ENCODE measurements around the gene POLR1A.
A peak's percentile ranks its signal among the peaks of the same experiment; 100 is the strongest.

Gene POLR1A

DNA sequence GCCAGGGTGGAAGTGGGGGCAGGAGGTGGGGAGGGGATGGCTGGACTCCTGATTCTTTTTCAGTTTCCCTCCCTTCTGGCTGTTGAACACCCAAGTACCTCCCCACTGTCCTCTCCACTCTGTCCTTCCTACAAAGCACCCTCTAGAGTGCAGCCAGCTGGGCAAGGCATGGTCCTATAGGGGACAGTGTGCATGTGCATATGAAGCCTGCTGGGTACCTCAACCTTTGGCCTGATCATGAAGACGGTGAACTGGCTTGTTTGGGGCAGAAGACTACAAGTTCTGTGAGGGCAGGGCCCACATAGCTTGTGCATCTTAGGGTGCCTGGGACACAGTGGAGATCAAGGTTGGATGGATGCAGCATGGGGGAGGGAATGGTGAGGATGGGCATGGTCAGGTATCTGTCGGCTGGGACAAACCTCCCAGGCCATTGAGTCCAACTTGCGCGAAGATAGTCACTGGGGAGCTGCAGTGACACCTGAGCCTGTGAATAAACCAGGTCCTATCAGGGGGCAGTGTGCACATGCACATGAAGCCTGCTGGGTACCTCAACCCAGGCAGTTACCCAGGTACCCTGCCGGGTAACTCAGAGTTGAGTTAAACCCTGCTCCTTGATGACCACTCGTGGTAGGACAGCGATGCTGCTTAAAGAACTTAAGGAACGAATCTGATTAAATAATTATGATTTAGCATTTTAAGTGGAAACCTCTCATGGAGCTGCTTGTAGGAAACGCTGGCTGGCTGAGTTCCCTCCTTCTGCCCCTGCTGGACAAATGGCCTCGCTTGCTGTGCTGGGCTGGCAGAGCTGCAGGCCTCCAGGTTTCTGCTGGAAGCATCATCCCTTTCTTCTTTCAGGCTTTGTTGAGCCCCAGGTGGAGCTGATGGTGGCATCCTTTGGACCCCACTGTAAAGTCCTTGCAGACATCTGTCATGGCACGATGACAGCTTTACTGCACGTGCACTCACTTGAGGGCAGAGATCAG lies 84.0 kb downstream of the POLR1A start:
- DNase-seq = no peak

DNA sequence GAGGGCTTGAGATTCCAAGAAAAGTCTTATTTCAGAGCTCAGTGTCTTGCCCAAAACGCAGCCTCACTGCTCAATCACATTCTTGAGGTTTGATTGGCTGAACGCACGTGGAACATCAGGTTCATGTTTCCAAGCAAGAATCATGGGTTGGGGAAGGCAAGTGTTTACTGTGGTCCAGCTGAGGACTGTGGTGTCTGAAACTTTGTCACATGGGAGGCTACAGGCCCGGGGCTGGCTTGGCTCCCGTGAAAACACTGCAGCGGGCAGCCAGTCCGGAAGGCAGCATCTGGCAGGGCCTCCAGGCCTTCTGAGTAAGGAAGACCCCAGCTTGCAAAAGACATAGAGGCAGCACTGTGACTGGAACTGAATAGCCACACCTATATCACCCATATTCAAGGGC lies 84.7 kb downstream of the POLR1A start:
- no peak for DNase-seq

DNA sequence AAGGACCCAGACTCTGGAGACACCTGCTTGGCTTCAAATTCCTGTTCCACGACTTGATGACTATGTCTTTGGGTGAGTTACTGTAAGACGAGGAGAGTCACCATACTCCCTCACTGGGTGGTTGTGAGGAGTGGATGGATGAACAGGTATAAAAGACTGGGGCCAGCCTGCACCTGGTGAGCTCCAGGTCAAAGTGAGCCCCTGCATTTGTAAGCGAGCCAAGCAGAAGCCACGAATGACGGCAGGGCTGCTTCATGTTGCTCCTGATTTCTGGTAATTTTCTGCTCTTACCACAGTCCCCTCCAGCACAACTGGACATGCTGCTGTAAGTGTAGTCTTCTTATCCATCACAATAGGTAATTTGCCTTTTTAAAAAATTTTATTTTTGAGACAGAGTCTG lies 86.6 kb downstream of the POLR1A start:
- DNase-seq = no peak

DNA sequence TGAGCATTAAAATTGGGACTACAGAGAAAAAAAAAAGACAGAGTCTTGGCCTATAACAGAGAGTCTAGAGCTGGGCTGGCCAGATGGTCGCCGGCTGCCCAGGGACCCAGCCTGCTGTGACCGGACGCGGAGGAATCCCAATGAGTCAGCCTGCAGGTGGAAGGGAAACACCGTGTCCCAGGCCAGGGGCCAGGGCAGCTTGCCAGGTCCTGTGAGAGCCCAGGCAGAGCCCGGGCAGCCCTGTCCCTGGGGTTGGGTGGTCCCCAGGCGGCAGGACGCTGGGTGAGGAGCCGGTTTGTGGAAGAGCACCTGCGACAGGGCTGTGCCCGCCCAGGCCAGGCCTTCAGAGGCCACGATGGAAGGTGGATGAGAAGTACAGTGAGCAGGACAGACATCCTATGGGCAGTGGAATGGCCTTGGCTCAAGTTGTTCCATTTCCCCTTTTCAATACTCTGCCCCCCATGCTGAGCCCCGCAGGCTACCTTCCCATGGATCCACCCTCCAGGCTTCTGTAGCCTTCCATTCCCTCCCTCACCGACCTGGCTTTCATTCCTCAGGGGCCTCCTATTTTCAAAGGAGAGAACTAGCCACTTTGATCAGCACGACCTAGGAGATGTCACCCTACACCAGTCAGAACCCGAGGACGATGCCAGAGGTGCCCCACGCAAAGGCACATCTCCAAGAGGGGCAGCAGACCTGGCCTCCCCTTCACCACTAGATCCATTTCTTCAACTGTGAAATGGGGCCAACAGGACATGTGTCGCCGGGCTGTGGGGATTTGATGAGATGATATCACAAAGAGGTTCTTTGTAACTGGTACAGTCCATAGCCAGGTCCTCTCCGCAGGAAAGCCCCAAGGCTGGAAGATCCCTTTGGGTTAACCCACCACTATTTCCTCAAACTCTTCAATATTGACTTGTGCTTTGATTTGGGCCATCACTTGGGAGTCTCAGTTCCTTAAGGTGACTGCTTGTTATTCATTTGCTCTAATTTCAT lies 87.5 kb downstream of the POLR1A start:
- no peak for DNase-seq

DNA sequence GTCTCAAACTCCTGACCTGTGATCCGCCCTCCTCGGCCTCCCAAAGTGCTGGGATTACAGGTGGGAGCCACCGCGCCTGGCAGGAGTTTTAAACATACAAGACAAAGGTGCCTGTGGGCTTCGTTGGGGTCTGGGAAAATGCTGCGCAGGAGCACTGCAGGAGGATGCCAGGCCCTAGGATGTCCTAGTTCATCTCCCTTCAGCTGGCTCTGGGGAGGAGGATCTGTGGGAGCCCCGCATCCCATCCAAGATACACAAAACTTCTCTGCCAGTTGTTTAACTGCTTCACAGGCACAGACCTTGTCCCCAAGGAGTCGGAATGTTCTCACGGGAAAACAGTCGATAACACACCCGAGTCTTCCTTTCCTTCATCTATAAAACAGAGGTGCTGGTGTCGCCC lies 89.1 kb downstream of the POLR1A start:
- DNase-seq = no peak

GRCh38 chr2:86015699-86016098 lies 90.0 kb downstream of the POLR1A start:
- no peak for DNase-seq

DNA sequence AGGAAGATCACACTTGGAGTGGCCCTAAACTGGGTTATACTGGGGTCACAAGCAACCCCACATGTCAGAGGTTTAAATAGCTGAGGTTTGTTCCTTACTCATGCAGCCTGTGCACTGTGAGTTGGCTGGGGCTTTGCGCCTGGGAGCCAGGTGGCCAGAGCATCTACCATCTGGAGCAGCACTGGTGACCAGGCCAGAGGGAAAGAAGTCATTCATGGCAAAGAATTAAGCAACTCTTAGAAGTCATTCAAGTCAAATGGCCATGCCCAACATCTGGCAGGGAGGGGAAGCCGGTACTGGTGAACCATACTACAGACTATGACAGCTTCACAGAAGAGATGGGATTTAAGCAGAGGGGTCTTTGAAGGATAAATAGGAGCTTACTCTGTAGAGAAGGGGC lies 90.7 kb downstream of the POLR1A start:
- DNase-seq = no peak

GRCh38 chr2:86014493-86014892 lies 91.2 kb downstream of the POLR1A start:
- DNase-seq = no peak

DNA sequence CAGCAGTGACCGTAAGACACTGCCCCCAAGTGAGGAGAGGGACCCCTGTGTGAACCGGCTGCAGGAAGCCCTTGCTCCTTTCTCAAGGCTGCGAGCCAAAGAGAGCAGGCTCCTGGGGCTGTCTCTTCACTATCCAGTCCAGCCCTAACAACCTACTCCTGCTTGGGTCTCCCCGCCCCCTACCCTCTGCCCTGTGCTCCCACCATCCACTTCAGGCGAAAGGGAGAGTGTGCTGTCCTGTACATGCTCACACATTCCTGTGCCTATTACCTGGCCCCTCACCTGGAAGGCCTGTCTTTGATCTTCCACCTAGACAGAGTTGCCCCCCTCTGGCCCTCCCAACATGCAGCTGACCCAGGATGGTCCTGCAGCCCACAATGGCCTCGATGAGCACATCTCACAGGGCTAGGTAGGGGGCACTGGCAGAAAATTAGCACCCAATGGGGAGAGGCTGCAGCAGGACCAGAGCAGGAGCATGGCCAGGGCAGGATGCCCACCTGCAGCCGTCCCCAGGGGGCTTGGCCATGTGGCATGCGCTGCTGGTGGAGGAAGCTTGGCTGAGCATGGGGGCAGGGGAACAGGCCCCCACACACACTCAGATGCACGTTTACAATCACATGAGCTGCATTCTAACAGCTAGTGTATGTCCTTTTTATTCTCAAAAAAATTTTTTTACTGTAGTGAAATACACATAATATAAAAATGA lies 93.5 kb downstream of the POLR1A start:
- DNase-seq = no peak

DNA sequence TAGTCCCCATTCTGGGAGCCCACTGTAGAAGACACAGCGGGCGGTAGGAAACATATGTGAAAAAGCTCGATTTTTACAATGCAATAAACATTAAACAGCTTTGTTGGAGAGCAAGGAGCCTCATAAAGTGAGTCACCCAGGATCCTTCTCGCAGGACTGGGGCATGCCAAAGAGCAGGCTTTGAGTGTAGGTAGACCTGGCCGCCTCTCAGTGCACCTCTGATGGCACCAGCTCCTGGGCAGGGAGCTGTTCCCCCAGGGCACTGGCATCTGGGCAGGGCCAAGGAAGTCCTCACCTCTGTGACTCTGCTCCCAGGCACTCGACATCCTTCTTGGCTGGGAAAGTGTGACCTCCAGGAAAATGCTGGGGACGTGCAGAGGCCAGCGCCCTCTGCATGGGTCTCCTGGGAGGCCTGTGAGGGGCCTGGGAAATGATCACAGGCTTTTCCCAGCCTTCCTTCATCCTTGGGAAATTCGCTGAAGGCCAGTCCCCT lies 94.2 kb downstream of the POLR1A start:
- no peak for DNase-seq

GRCh38 chr2:86010083-86010482 lies 95.6 kb downstream of the POLR1A start:
- no peak for DNase-seq

GRCh38 chr2:86006524-86006923 lies 99.2 kb downstream of the POLR1A start:
- DNase-seq = no peak

- DNase-seq = no peak
Observed at GRCh38 chr2:86003967-86004366, 101.7 kb downstream of the POLR1A start.

GRCh38 chr2:86003104-86003503 lies 102.6 kb downstream of the POLR1A start:
- peak in 1 of 2 donors; percentile 46 for DNase-seq

DNA sequence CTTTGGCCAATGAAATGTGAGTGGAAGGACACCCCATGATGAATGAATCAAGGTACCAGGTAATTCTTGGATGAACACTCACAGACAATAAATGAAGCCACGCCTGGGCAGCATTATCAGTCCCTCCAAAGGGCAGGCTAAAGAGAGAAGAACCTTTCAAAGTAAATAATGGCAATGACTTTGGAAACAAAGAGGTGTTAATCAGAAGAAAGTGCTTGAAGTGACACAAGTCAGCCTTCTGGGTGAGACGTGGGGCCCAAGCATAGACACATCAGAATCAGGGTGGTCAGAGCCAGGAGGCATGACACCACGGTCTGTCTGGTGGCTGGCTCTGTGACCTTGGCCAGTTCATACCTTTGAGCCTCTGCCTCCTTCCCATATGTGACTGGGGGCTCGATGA lies 103.3 kb downstream of the POLR1A start:
- no peak for DNase-seq

DNA sequence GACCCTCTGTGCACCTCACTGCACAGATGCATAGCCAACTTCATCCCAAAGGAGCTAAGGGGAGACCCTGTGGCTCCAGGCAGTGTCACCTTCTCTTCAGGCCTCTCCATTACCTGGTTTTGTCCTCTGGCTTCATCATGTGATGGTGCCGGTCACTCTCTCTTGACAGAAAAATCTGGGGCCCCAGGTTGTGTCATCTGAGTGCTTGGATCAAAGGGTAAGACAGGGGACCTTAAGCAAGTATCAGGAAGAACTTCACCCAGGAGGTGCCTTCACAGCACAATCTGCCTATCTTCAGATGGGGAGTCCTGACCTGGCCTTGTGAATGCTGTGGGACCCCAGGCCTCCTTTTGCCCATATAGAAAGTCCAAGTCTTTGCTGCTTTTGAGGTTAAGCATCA lies 104.4 kb downstream of the POLR1A start:
- DNase-seq = no peak

DNA sequence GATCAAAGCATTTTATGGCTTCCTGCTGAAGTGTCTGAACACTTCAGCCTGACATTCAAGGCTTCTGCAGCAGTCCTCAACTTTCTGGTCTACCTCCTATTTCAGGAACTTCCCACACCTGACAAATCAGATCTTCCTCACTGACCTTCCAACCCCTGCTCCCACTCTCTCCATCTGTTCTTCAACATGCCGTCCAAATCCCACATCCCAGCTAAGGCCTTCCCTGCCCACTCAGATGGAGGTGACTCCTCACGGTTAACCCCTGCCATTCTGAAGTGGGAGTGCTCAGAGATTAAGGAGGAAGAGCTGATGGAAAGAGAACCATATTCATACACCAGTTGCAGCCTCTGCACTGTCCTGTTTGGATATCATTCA lies 104.8 kb downstream of the POLR1A start:
- DNase-seq = no peak

DNA sequence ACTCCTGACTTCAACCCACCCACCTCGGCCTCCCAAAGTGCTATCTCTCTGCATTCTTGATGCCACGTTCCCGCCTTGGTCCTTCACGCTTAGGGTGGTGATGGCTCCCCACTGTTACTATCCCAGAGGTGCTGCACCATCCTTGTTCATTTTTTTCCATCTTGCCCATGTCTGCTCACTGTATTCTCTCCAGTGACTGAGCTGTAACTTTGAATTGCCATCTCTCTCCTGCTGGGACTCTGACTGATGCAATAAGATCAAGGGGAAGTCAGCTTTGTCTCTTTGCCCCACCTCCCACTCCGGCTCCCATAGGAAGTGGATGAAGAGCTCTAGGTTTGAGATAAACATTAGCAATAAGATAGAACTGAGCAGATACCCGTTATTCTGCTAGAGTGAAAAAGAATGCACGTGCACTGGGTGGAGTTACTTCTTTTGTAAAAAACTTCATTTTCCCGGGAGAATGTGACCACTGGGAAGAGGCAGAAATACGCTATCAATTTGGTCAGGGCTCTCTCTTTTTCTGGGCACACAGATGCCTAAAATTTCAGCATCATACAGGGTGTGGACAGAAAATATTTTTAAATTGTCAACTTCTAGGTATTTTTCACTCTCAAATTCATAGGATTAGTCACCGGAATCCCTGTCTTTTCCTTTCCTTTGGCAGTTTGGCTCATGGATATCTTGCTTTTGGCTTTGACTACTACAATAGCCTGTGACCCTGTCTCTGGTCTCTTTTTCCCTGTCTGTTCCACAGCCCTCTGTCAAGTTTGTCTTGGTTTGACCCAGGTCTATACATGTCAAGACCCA lies 105.4 kb downstream of the POLR1A start:
- DNase-seq = peak; percentile 72 to 81

DNA sequence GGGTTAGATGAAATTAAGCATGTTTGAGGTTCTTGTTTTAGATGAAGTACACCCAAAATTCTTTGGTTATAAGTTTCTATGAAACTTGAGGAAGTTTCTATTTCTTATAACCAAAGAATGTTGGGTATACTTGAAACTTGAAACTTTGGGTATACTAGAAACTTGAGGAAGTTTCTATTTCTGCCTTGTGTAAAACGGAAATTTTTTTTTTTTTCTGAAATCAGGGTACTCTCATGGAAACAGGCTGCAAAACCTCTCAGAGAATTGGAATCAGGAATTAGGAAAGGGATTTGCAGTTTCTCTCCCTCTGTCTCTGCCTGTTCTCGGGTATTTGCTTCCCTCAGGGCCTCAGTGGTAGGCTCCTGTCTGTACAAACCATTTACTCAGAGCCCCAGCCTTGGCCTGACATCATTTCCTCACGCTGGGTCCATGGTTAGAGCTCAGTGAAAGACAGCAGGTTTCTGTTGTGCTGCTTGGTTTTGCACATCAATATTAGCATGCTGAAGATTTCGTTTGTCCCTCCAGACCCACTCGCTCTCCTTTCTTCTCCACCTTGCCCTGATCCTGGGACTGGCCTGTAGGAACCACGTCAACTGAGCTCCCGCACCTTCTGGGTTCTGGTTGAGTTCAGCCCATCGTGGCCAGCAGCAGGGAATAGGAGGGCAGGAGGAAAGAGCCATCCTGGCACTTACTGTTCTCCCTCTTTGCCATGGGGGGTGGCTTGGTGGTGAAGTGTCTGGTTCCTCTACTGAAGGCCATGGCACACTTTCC lies 106.4 kb downstream of the POLR1A start:
- peak; percentile 55 to 75 for DNase-seq

DNA sequence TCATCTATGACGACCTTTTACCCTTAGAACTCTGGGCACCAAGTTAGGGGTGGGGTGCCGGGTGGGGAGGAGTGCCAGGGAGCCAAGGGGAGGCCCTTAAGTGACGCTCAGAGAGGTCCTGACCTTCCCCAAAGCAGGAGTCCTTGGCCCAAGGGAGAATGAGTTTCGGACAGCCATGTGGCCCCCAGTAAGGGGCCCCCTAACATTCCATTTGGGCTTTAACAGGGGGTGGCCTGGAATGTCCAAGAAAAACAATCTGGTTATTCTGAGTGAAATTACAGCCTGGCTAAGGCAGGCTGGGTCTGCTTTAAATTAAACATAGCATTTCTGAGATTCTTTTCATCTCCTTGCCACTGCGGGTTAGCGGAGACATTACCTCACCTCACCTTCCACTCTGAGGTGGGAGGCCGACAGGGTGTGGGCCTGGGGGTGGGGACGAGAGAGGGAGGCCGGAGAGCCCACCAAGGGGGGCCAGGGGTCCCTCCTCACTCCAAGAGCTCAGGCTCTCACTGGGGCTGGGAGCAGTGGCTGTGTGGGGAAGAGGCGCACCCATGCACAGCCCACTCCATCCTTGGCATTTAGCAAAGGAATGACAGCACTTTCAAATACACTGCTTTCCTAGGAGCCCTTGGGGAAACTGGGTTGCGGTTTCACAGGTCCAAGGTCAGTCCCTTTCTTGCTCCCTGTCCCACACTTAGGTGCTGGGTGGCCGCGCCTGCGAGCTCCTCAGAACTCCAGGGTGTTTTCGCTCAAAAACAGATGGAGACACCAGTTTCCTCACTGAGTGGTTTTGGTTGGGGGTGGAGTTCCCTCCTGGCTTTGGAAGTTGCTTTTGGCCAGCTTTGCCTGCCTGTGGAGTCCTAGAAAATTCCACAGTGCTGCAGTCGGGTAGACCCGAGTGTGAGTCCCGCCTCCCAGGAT lies 107.4 kb downstream of the POLR1A start:
- DNase-seq = peak in 1 of 2 donors; percentile 31
